GM21723 (cell line): ENCODE measurements around the gene TSKS.
"Not testable (repeated sequence)": the region's sequence is repeated elsewhere in the genome, so short reads cannot be mapped to it uniquely, and the experiment has no call there.

Experiments used
- ATAC-seq: cut with Tn5 transposase; IDR thresholded peaks from one replicate; pipeline ENCODE4 v1.9.1; 2021; ENCODE audit warnings: mild to moderate bottlenecking, moderate library complexity; ENCODE audit not compliant: unreplicated experiment

TSKS gene

DNA sequence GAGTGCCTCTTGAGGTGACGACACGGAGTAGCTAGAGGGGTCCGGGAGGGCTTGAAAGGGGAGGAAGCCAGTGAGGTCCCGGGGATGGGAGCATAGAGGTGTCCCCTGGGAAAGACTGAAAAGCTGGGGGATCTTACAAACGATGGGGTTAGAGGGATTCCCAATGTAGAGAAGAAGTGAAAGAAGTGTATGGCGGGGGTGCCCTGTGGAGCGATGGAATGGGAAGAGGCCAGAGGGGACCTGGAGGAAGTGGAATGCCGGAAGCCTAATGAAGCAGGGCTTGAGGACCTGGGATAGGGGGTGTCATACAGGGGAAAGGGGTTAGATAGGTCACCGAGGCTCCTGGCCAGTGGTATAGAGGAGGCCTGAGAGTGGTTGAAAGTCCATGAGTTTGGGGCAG, 4.3 kb upstream of the TSKS start:
- ATAC-seq, result no peak

DNA sequence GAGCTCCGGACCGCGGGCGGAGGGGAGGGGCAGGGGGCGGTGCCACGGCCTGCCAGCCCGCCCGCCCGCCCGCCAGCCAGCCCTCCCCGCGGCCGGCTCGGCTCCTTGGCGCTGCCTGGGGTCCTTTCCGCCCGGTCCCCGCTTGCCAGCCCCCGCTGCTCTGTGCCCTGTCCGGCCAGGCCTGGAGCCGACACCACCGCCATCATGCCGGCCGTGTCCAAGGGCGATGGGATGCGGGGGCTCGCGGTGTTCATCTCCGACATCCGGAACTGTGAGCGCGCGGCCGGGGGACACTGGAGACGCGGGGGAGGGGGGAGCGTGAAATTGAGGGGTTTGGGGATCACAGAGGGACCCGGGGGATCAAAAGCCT, 3.8 kb upstream of the TSKS start, which contains the start of gene AP2A1:
AP2A1 (plus strand) TSS at position 72 of the 370 bp plus-strand sequence; CDS start at position 205, 133 bp downstream.
- no peak for ATAC-seq

DNA sequence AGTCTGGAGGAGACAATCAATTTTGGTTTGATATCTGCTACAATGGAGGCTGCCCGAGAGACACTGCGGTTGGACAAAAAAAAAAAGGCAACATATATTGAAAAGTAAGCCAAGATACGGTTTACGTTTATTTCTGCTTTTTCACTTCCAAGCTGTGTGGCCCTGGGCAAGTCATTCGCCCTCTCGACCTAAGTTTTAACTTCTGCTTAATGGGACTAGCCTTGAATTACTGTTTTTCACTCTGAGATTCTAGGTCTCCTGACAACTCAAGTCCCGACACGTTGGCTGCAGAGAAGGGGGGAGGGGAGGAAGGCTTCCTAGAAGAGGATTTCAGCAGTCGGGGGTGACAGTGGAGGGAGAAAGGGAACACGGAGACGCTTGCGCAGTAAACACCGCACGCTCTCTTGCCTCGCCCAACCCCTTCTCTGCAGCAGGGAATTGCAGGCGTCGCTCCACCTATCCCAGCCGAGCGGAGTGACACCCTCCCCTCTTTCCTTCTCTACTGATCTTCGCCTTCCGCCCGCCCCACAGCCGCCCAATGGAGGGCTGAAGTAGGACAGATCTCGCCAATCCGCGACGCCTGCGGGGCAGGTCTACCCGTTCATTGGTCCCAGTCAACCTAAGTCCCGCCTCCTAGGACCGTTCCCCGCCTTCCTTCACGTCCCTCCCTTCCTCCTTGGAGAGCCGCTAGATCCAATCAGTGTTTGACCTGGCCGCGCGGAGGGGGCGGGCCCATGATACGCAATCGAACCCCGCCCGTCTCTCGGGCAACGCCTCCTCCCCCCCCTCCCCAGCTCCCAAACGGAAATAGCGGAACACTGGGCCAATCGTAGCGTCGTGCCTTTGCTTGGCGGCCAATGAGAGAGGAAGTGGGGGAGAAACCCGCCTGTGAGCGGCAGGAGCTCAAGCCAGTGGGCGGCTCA, 3.2 kb upstream of the TSKS start:
- ATAC-seq, result peak; percentile 91

DNA sequence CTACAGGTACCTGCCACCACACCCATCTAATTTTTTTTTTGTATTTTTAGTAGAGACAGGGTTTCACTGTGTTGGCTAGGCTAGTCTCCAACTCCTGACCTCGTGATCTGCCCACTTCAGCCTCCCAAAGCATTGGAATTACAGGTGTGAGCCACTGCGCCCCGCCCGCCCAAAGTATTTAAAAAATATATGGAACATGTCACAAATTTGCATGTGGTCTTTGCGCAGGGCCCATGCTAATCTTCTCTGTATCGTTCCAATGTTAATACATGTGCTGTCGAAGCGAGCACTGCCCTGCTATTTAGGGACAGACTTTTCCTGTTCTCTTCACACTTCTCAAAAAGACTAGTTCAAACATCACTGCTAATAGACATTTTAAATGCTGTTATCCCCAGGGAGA, 1.2 kb upstream of the TSKS start:
- no peak for ATAC-seq

DNA sequence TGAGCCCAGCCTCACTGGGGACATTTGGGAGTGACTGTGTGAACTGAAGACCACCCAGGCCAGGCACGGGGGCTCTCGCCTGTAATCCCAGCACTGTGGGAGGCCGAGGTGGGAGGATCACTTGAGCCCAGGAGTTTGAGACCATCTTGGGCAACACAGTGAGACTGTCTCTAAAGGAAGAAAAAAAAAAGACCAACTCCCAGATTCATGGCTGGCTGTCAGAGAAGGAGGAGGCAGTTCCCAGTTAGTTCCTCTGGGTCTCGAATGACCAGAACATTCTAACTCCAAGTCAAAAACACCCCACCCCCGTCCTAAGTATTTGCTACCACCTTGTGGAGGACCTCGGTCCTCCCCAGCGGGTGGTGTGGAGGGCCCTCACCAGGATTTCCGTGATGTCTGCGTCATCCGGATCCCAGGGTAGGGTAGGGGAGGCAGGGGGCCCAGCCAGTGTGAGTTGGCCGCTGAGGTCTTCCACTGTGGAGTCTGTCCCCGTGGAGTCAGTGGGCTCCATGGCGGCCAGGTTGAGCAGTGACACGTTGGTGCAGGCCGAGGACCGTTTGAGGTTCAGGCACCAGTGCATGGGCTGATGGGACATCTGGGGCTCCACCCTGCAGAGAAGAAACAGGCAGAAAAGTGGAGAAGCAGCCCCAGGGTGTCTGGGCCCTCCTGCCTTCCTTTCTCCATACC, 1.3 kb downstream of the TSKS start:
- ATAC-seq, result no peak

DNA sequence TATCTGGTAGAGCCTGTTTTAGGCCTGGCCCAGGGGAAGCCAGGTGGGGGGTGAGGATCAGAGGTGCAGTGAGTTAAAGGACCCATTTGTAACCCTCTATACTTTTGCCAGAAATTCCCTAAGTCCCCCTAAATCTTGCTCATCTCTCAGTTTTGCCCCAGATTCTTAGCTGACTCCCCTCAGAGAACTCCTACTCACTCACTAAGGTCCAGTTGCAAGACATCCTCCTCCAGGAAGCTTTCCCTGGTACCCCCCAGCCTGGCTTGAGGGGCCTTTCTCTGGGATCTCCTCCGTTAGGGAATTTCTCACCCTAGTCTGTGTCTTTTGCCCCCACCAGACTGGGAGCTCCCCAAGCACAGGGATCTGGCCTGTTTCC, 1.9 kb downstream of the TSKS start:
- ATAC-seq, result no peak

DNA sequence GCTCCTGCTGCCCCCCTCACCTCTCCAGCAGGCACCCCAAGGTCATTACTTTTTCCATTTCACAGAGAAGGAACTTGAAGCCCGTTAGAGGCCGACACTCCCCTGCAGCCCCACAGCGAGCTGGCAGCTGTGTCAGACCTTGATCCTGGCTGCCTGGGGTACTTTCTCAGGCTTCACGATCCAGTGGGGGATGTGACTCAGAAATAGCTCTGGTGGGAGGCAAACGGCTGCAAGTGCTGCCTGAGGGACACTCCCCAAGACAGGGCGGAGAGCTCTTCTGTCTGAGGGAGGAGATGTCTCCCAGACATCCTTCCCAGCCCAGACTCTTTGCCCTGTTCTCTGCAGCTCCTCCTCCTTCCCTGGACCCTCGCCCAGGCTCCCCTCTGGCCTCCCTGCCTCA, 4.8 kb downstream of the TSKS start:
- no peak for ATAC-seq

DNA sequence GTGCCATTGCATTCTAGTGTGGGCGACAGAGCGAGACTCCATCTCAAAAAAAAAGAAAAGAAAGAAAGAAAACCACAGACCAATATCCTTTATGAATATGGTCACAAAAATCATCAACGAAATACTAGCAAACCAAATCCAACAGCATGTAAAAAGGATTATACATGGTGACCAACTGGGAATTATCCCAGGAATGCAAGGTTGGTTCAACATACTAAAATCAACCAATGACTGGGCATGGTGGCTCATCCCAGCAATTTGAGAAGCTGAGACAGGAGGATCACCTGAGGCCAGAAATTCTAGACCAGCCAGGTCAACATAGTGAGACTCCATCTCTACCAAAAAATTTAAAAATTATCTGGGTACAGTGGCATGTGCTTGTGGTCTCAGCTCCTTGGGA, 7.2 kb downstream of the TSKS start:
- no peak for ATAC-seq

DNA sequence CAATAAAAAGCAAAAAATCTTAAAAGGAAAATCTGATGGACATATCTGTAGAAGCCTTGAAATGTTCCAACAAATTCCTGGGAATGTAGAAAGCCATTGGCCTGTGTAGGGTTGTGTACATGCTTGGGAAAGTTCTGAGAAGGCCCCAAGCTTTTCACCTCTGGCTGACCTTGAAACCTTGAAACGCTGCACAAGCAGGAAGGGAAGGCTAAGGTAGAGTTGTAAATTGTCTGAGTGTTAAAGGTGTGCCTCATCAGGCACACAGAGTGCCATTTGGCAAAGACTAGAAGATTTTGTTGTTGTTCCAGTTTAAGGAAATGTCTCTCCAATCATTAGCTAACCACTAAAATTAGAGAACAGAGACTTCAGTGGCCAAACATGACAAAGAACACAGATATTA, 10.4 kb downstream of the TSKS start:
- ATAC-seq, result no peak

DNA sequence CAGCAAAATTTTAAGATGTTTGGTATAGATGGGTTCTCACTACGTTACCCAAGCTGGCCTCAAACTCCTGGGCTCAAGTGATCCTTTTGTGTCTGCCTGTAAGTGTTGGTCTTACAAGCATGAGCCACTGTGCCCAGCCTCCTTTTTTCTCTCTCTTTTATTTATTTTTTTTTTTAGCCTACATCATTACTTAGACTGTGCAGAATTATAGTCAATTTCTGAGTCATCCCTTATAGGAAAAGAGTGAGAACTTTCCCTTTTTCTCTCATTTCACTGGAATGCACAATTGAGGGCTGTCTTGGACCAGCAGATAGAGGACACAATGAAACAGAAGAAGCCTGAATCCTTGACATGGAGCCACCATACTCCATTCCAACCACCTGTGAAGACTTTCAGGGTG, 13.3 kb downstream of the TSKS start:
- ATAC-seq, result no peak

DNA sequence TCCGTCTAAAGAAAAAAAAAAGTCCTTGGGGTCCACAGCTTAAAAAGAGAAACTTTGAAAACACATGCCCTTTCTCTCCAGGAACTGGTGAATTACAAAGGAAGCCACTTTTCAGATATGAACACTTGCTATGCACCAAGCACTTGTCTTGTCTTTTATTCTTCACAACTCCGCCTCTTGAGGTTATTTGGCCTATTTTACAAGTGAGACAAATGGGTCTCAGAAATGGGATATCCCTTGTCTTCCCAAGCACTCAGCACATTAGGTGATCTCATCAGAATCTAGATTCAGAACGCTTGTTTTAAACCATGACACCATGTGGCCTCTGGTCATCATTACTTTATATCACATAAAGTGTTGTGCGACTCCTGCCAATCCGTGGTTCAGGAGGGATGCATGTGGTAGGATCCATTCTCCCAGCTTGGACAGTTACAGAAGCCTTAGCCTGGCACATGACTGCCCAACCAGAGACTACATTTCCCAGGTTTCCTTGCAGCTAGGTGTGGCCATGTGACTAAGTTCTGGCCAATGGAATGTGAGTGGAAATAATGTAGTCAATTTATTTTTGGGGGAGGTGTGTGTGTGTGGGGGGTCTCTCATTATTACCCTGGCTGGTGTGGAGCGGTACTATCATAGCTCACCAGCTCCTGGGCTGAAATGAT, 13.9 kb downstream of the TSKS start:
- ATAC-seq, result no peak

DNA sequence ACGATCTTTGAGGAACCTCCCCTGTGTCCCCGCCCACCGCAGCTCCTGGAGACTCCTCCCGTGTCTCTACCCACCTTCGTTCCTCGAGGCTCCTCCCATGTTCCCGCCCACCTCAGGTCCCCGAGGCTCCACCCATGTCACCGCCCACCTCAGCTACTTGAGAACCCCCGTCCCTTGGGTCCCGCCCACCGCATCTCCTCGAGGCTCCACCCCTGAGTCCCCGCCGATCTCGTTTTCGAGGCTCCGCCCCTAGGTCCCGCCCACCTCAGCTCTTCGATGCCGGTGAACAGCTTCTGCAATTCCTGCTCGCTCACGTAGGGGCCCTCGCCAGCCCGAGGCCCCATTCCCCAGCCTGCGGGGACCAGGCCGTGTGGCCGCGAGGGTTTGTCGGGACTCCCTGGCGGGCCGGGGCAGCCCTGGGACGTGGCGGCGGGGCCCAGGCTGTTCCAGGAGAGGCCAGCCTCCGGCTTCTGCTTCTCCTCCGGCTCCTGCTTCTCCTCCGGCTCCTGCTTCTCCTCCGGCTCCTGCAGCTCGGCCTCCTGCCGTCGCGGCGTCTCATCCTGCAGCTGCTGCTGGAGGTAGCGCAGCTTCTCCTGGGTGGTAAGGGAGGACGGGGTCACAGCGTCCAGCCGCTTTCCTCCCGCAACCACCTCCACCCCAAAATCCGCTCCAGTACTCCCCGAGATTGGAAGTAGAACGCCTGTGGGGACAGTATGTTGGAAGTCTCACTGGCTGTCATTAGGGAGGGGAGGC, 16.7 kb downstream of the TSKS start:
- ATAC-seq, result no peak

DNA sequence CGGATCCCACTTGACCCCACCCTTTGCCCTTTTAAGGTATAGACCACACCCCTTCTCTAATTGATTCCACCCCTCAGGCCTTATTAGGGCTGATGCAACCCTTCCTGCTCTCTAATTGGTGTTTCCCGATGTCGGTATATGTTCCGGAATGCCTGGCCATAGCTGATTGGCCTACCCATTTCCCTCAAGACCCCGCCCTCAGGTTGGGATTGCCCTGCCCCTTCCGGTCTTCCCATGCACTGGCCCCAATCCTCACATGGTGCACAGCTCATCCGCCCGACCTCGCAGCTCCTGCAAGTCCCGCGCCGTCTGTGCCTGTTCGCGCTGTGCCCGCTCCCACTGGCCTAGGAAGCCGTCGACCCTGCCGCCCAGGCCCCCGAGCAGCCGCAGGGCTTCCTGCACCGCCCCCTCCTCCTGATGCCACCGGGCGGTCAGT, 18.1 kb downstream of the TSKS start:
- ATAC-seq, result no peak

DNA sequence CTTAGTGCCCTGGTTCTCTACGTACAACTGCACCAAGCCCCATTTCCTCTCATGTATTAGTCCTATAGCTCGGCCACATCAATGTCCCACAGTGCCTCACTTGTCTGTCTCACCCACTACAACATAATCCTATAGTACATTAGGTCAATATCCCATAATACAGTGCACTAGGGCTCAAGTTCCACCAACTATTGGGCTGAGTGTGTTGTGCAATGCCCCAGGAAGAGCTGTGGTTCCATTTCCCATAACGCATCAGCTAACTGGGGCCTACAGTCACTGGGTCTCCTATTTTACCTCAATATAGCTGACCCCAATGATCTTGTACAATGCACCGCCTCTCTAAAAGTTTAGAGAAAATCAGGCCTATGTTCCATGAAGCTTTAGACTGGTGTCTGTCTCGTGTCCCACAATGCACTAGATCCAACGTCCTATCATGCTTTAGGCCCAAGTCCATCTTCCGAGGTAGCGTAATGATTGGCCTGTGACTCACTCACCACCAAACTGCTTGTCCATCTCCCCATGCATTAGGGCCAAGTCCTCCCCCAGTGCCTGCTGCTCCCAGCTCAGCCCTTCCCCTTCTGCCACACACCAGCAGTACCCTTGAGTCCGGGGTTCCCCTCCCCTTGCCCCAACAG, 21.8 kb downstream of the TSKS start:
- ATAC-seq, result no peak

DNA sequence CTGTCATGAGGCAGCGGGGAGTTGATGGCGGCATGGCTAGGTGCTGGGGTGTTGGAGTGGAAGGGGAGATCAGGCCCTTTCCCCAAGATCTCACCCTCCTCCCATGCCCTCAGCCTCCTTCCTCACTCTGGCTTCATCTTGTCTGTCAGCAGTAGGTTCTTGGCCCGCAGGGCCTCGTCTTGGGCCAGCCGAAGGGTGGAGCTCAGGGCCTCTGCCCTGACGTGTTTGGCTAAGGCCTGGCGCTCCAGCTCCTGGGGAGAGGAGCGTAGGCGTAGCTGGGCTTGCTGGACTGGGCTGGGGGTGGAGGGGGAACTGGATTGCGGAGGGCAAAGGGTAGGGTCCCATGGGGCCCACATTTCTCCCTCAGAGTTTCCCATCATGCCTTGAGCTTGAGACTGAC, 23.2 kb downstream of the TSKS start:
- ATAC-seq, result no peak

DNA sequence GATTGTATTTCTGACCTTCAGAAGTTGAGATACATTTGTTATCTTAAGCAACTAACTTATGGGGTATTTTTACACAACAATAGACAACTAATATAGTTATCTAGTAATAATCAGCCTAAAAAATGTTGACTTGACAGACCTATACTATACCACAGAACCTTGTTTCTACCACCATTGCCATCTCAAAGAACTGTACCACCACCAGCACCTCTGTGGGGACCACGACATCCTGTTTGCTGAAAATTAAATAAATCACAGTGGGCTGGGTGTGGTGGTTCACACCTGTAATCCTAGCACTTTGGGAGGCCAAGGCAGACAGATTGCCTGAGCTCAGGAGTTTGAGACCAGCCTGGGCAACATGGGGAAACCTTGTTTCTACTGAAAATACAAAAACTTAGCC, 24.0 kb downstream of the TSKS start:
- ATAC-seq, result no peak

DNA sequence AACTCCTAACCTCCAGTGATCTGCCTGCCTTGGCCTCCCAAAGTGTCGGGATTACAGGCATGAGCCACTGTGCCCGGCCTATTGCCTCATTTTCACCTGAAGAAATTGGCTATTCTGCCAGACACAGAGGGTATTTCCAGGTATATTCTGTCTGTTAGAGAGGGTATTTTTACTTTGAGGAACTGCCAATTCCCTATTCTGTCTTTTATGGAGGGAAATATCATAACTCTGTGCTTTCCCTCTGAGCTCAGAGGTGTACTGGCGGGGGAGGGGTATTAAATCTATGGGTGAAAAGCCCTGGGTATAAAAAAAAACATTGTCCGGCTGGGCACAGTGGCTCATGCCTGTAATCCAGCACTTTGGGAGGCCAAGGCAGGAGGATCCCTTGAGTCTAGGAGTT, 24.8 kb downstream of the TSKS start:
- ATAC-seq, result no peak

DNA sequence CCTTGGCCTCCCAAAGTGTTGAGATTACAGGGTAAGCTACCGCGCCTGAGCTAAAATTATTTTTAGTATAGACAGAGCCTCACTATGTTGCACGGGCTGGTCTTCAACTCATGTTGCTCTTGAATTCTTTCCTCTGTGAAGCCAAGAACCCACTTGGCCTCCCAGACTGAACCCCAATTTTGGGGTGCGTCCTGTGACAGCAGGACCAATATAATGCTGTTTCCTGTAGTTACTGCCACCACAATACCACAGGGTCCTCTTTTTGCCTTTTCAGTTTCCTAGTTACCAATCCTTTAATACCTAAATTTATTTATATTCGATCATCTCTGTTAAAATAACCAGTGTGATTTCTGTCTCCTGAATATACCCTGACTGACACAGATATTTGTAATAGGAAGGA, 32.9 kb downstream of the TSKS start:
- no peak for ATAC-seq

DNA sequence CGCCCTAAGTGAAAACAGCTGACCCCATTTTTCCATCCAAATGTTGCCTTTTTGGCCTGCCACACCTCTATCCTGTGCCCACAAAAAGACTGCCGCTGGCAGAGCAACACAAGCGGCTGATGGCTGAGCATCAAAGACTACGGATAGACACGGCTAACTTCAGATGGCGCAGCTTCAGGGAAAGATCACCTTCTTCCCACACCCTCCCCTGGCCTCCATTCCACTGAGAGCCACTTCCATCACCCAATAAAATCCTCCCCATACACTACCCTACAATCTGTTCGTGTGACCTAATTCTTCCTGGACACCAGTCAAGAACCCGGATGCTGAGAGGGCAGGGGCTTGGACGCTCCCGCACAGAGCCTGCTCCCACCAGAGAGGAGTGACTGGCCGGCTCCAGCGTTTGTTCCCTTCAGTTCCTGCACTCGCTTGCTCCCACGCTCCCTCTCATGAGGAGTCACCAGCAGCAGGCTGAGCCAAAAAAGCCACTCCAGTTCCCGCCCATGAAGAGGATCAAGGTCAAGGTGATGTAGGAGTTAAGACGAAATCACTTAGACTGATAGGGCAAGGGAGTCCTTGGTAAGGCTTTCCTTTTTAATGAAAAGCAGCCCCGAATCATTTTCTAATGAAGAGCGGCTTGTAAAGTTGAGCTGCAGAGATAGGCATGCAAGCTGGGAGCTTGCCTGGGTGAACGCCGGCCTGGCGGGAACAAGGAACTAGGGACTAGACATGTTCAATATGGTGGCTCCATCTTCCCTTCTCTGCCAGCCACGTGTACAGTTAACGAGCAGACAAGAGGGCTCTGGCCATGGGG, 35.7 kb downstream of the TSKS start:
- ATAC-seq, result no peak

DNA sequence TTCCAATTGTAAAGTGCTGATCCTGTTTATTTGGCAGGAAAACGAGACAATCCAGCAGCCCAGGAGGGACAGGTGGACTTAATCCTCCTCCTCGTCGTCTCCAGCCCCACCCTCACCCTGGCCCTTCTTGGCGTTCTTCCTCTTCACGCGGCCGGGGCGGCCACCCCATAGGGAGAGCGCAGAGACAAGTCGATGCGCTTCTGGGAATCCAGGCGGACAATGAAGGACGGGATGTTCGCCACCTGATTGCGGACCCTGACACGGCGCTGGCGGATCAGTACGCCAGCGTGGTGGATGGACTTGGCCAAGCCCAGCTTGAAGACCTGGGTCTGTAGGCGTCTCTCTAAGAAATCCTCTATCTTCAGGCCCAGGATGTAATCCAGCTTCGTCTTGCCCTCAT, 43.7 kb downstream of the TSKS start:
- not testable (repeated sequence) for ATAC-seq
